Measurements from ENCODE around the gene SPPL2C.

DNA sequence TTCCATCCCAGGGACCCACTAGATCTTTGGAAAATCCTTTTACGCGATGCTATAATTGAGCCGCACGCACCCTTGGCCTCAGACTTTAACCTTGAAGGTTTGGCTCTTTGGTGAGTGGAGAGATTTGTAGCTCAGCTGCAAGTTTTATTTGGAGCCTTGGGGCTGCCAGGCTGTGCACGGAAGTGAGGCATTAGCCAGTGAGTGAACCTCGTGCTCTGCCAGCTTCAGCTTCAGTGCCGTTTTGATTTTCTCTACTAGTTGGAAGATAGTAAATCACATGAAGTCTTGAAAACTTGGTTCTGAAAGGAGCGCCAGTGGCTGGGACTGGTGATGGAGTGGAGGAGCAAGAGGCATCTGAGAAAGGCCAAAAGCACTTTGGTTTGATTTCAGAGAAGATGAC is 43.3 kb upstream of the SPPL2C start:
- no peak for TF ChIP-seq BCL3 (CRISPR knock-in tag; IDR thresholded peaks at IDR 0.05)
- no peak for TF ChIP-seq ZNF281 (CRISPR knock-in tag; IDR thresholded peaks at IDR 0.05; ENCODE audit: borderline replicate concordance)

Measured in HepG2 (cell line).